ENCODE results near the gene BANP.
"Not testable (repeated sequence)": the region's sequence is repeated elsewhere in the genome, so short reads cannot be mapped to it uniquely, and the experiment has no call there.

The BANP gene

GRCh38 chr16:88070341-88070740 lies 119.1 kb downstream of the BANP start:
- no peak for DNase-seq

- DNase-seq: no peak
These were observed 119.9 kb downstream of the BANP start for GRCh38 chr16:88070989-88071625.

GRCh38 chr16:88071908-88072307 lies 120.7 kb downstream of the BANP start:
- no peak for DNase-seq

GRCh38 chr16:88072571-88073001 lies 121.4 kb downstream of the BANP start:
- no peak for DNase-seq

GRCh38 chr16:88073201-88073721 lies 122.0 kb downstream of the BANP start:
- no peak for DNase-seq

- no peak for DNase-seq
These were observed 122.8 kb downstream of the BANP start for GRCh38 chr16:88074041-88074440.

- DNase-seq: no peak
These were observed 125.1 kb downstream of the BANP start for GRCh38 chr16:88076211-88076931.

- not testable (repeated sequence) for DNase-seq
These were observed 125.7 kb downstream of the BANP start for GRCh38 chr16:88076932-88077320.

GRCh38 chr16:88077328-88078108 lies 126.3 kb downstream of the BANP start:
- DNase-seq: no peak

GRCh38 chr16:88078111-88078775 lies 127.0 kb downstream of the BANP start:
- no peak for DNase-seq

GRCh38 chr16:88083582-88083981 lies 132.3 kb downstream of the BANP start:
- DNase-seq: no peak

GRCh38 chr16:88084881-88085280 lies 133.6 kb downstream of the BANP start:
- DNase-seq: no peak

- no peak for DNase-seq
These were observed 135.6 kb downstream of the BANP start for GRCh38 chr16:88086571-88087516.

GRCh38 chr16:88087517-88087877 lies 136.3 kb downstream of the BANP start:
- no peak for DNase-seq

- DNase-seq: no peak
These were observed 136.9 kb downstream of the BANP start for GRCh38 chr16:88088161-88088581.

GRCh38 chr16:88088611-88089010 lies 137.4 kb downstream of the BANP start:
- not testable (repeated sequence) for DNase-seq

GRCh38 chr16:88089071-88089470 lies 137.8 kb downstream of the BANP start:
- not testable (repeated sequence) for DNase-seq

- not testable (repeated sequence) for DNase-seq
These were observed 138.6 kb downstream of the BANP start for GRCh38 chr16:88089632-88090376.

GRCh38 chr16:88090377-88091175 lies 139.3 kb downstream of the BANP start:
- DNase-seq: not testable (repeated sequence)

Measured in DMS 273 treated with DMSO at 0.1 percent for 48 hours (cell line).